Fibroblast of skin of right biceps (primary cell): Measurements from ENCODE around the gene SLCO1A2.

Experiments
- DNase-seq: peaks from one replicate; pipeline ENCODE4 v3.0.0-alpha.2; 2013

SLCO1A2 gene

DNA sequence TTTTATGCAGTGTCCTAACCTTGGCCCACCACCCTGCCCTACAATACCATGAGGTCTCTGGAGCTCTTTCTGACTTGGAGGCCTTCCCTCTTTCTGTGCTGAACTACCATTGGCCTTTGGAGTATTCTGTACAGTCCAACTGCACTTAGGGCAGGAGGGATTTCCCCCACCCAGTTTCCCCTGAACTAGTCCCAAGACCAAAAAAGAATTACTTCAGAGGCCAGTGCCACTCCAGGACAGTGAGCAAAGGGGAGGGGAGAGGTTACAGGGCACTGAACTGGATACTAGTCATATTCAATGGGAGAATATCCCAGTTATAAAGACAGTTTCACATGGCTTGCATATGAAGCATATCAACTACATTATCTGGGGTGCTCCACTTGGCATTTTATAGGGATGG, 6.1 kb downstream of the SLCO1A2 start:
- no peak for DNase-seq

GRCh38 chr12:21324551-21324950, 10.2 kb downstream of the SLCO1A2 start:
- no peak for DNase-seq

DNA sequence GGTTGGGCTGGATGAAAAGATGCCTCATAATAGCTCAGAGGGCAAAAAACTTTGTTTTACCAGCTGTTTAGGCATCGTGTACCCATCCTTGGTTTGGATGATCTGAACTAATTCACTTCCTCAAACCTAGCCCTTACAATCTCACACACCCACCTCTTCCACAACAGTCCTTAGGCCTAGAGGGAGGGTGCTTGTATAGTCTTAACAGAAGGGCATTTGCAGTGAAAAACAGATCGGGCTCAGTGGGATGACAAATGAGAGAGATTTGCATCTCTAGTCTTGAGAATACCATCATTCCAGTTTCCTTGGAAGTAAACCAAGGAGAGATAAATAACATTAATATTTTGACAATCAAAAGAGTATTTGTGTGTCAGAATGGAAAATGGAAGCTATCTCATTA, 11.0 kb downstream of the SLCO1A2 start:
- DNase-seq = no peak

DNA sequence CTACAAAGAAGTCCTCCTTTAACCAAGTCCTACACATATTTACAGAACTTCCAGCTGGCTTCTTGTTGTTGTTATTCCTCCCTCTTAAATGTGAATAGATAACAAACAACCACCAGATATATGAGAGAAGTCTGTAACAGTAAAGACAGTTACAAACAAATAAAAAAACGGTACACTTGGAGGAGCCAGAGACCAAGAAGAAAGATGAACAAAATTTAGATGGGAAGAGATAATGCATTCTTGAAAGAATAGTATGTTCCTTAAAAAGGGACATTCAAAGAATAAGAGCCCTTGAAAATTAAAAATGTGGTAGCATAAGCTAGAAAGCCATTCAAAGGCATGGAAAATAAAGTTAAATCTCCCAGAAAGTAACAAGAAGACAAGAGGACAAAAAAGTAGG, 25.9 kb downstream of the SLCO1A2 start:
- no peak for DNase-seq

GRCh38 chr12:21305661-21306060, 29.1 kb downstream of the SLCO1A2 start:
- DNase-seq = no peak

DNA sequence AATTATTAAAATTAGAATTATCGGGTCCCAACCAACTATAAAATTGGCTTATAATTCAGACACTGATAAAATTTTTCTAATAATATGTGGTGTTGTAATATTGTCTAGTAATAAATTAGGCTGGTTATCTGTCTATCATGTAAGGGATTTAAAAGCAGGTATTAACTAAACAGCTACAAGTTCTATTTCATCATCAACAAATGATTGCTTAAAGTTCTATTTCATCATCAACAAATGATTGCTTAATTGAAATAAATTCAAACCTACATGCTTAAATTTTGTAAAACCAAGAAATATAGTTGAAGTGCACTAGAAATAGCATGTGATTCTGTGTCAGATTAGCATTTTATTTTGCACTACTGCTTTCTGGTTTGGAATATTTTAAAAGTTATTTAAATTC, 34.1 kb downstream of the SLCO1A2 start:
- no peak for DNase-seq

DNA sequence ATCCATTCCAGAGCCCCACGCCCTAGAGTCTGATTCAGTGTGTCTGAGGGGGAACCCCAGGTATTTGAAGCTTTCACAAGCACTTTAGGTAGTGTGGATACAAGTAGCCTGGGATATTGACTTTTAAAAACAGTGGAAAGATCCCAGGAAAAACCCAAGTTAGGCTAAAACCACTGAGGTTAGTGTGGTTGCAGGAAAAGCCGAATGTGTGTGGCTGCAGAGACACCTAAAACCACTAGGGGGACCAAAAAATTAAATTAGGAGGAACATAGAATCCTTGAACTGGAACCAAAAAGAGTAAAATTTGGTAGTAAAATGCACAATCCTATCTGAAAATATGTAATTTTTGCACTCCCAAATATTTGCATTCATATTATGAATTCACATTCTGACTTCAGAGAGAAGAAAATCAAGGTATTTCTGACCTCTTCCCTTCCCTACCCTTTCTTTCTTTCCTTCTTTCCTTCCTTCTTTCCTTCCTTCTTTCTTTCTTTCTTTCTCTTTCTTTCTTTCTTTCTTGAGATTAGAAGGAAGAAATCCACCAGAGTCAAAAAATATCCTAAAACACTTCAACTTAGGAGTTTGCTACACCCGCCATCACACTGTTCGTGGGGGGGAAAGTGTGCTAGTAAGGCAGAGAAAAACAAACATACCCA, 37.8 kb downstream of the SLCO1A2 start:
- DNase-seq = peak; percentile 1

DNA sequence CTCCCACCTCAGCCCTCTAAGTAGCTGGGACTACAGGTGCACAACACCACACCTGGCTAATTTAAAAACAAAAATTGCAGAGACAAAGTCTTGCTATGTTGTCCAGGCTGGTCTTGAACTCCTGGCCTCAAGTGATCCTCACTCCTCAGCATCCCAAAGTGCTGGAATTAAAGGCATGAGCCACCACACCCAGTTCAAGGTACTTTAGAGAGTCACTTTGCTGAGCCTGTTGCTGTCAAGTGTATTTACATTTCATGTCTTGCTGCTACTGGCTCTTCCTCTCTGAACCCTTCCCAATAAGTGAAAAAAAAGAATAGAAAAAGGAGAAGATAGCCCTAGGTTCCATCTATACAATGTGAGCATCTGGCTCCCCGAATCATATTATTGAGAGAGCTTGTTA, 38.4 kb downstream of the SLCO1A2 start:
- no peak for DNase-seq

- DNase-seq = no peak
Observed at GRCh38 chr12:21294176-21294575, 40.5 kb downstream of the SLCO1A2 start.

DNA sequence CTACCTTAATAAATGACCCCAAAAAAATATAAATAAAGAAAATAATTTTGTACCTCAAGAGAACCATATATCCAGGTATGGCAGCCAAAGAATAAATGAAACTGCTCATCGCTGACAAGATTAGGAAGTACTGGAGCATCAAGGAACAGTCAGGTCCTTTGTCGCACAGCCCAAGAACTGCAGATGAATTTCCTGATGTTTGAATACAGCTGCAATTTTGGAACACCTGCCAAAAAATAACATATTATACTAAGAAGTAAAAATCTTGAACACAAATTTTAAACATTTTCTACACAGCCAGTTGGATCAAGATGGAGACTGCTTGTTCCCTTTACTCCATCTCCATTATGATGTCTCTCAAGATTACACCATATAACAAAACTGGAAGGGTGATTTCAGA, 42.6 kb downstream of the SLCO1A2 start:
- no peak for DNase-seq

- DNase-seq = no peak
Observed at GRCh38 chr12:21289698-21290097, 45.0 kb downstream of the SLCO1A2 start.

GRCh38 chr12:21276826-21277225, 57.9 kb downstream of the SLCO1A2 start:
- DNase-seq = no peak

DNA sequence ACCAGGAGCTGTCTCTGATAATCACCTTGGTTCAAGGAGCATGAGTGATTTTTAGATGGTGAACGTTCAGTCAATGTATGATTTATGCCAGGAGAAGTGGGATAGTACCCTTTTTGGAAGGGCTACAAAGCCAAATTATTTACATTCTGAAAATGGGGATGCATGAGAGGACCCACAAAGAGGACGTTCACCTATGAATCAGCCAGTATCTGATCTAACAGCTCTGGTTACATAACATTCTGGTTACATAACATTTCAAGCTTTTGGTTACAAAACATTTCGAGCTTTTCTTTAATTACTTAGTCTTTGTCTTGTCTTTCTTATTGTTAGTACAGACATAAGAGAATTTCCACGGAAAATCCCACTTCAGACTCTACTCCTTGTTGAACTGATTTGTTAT, 68.8 kb downstream of the SLCO1A2 start:
- no peak for DNase-seq

DNA sequence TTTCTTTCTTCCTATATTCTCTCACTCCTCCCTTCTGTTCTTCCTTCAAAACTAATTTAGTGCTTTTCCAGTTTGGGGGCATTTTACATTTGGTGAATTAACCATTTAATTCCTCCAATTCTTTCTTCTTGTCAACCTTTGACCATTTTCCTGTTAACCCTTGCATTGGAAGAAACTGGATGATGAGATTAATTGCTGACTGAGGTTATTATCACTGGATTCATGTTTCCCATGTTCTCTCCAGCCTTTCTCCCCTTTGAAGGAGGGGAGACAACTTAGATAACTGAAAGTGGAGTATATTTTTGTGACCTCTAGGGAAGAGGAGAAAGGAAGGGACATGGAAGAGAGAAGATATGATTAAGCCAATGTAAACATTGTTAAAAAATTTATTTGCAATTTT, 70.5 kb downstream of the SLCO1A2 start:
- no peak for DNase-seq

GRCh38 chr12:21257172-21257571, 77.5 kb downstream of the SLCO1A2 start:
- no peak for DNase-seq

GRCh38 chr12:21252070-21252469, 82.6 kb downstream of the SLCO1A2 start:
- no peak for DNase-seq

DNA sequence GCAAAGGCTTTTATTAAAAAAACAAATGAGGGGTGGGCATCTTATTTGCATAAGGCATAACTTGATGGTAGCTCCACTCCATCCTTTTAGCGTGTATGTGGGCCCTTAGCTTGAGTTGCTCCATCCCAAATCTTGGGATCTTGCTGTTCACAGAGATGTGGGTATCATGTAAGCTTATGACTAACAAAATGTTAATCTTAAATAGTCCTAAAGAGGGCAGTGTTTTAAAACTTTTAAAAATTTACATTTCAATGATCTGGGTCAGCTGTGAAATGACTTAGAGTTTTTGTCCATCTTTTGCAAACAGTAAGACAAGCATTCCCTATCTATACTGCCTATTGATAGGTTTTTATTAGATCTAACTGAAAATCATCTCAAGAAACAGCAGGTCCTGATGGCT, 86.0 kb downstream of the SLCO1A2 start:
- DNase-seq = no peak

- no peak for DNase-seq
Observed at GRCh38 chr12:21239866-21240265, 94.9 kb downstream of the SLCO1A2 start.

DNA sequence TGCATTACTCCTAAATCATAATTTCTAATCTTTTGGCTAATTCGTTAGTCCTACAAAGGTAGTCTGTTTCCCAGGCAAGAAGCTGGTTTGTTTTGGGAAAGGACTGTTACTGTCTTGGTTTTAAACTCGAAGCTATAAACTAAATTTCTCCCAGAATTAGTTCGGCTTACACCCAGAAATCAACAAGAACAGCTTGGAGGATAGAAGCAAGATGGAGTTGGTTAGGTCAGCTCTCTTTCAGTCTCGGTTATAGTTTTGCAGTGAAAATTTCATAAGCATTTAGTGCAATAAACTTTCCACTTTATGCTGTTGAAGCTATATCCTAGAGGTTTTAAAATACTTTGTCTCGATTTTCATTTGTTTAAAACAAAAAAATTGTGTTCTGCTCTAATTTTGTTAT, 100.3 kb downstream of the SLCO1A2 start:
- no peak for DNase-seq

DNA sequence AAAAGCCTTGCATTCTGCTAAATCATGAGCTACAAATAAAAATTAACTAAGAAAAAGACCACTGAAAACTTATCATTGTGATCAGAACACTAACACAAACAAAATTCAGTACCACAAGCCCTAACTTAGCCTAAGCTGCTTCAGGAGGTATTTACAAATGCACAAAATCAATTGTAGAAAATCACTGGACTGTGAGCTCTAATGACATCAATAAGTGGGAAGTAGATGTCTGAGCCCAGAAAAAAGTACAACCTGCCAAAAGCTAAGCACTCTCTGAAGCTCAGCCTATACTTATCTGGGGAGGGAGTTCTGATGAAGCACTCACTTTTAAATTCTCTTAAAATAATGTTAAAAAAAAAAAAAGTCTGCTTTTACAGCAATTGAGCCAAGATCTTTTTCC, 110.8 kb downstream of the SLCO1A2 start:
- no peak for DNase-seq

GRCh38 chr12:21221778-21222177, 112.9 kb downstream of the SLCO1A2 start:
- DNase-seq = no peak

- no peak for DNase-seq
Observed at GRCh38 chr12:21221072-21221471, 113.6 kb downstream of the SLCO1A2 start.

DNA sequence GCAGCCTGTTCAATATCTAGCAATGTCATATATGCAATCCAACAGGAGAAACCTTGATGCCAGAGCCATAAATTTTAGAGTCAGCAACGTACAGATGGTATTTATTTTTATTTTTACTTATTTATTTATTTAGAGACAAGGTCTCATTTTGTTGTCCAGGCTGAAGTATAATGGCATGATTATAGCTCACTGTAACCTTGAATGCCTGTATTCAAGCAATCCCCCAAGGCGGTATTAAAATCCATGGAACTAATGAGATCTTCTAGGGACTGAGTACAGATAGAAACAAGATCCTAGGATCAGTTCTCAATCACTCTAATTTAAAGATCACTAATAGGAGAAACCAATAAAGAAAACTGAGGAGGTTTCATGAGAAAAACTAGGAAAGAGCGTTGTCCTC, 114.5 kb downstream of the SLCO1A2 start:
- no peak for DNase-seq

GRCh38 chr12:21219206-21219605, 115.5 kb downstream of the SLCO1A2 start:
- DNase-seq = no peak
